Panc1 (cell line): ENCODE data around the gene N4BP2L2. TPM values are rescaled to one million over a fixed set of nuclear protein-coding genes. Genes with fewer than 3 reads are reported as not detected.

Source experiments
- ATAC-seq: fragments of 200-7000 bp; cut with Tn5 transposase; 2 replicates; pipeline ENCODE4 v1.9.1; 2020; ENCODE audit warnings: mild to moderate bottlenecking, moderate library complexity
- BruUV-seq: library from RNA; stranded (reverse); fragments of 400-500 nt; replicated peaks from 2 replicates; lab custom pipeline; 2021; lab: Mats Ljungman, UMichigan
- CTCF ChIA-PET: fragments of 300-600 bp; sonication (Branson Sonifier 250); formaldehyde crosslinking; loops from one replicate; lab custom pipeline; 2022; ENCODE audit warnings: antibody characterized with exemption; lab: Charles Lee
- POLR2A ChIA-PET: fragments of 300-600 bp; sonication (Branson Sonifier 250); formaldehyde crosslinking; loops from one replicate; lab custom pipeline; 2022; ENCODE audit warnings: antibody characterized with exemption; lab: Charles Lee
- DNase-seq: peaks from one replicate; pipeline ENCODE4 v3.0.0-alpha.2; 2010; ENCODE audit warnings: low read depth, low spot score
- H3K27ac ChIP-seq: 2 replicates; pipeline ENCODE4 v1.5.1; 2011; ENCODE audit warnings: mild to moderate bottlenecking, low read length, inconsistent platforms
- H3K27me3 ChIP-seq: fragments of 200-500 bp; sonication (Bioruptor generic); 2 replicates; pipeline ENCODE4 v1.6.0; 2014; ENCODE audit warnings: low read length, inconsistent platforms; ENCODE audit not compliant: control insufficient read depth, insufficient read depth
- H3K36me3 ChIP-seq: fragments of 200-500 bp; sonication (Bioruptor generic); 2 replicates; pipeline ENCODE4 v1.5.1; 2014; ENCODE audit warnings: inconsistent platforms, mild to moderate bottlenecking, low read length, moderate library complexity; ENCODE audit not compliant: control insufficient read depth, insufficient read depth
- H3K4me1 ChIP-seq: 2 replicates; pipeline ENCODE4 v1.5.1; 2011; ENCODE audit warnings: inconsistent platforms, mild to moderate bottlenecking, low read length, moderate library complexity; ENCODE audit not compliant: control insufficient read depth, insufficient read depth
- H3K4me3 ChIP-seq, 2 experiments: 2 replicates each; pipeline ENCODE4 v1.5.1; 2011 to 2012; ENCODE audit warnings: low read depth in 2 of 2, low read length in 2 of 2, mild to moderate bottlenecking in 2 of 2, inconsistent platforms in 1 of 2, moderate library complexity in 1 of 2
- H3K9me3 ChIP-seq: fragments of 200-500 bp; sonication (Bioruptor generic); 2 replicates; pipeline ENCODE4 v1.5.1; 2014; ENCODE audit warnings: low read depth, mild to moderate bottlenecking, inconsistent platforms, low read length, moderate library complexity; ENCODE audit not compliant: control insufficient read depth, insufficient read depth
- CTCF ChIP-seq: fragments of 450-650 bp; IDR thresholded peaks from 2 replicates; pipeline ENCODE4 v1.5.1; 2017; ENCODE audit warnings: mild to moderate bottlenecking
- POLR2AphosphoS5 ChIP-seq: IDR thresholded peaks from 2 replicates; pipeline ENCODE4 v1.6.1; 2012; ENCODE audit warnings: mild to moderate bottlenecking, low read depth, low read length, moderate library complexity
- REST ChIP-seq, 2 experiments: IDR thresholded peaks; 2 replicates each; pipeline ENCODE4 v1.6.1; 2011 to 2012; ENCODE audit warnings: low read depth in 2 of 2, control low read depth in 1 of 2, low read length in 1 of 2, mild to moderate bottlenecking in 1 of 2, moderate library complexity in 1 of 2; ENCODE audit not compliant: insufficient read depth in 1 of 2
- SIN3A ChIP-seq: IDR thresholded peaks from 2 replicates; pipeline ENCODE4 v1.6.1; 2012; ENCODE audit warnings: low read depth, mild to moderate bottlenecking, low read length, moderate library complexity, borderline replicate concordance; ENCODE audit not compliant: insufficient read depth
- TCF7L2 ChIP-seq: IDR thresholded peaks from 2 replicates; pipeline ENCODE4 v1.6.1; 2011; ENCODE audit warnings: mild to moderate bottlenecking, low read depth, low read length, inconsistent platforms
- in situ Hi-C: cut with HindIII; loops from 2 replicates; pipeline ENCODE4 v1.10.0; 2016; ENCODE audit warnings: low sequenced_read_pairs, low pct_unique_long_range_greater_than_20kb
- intact Hi-C: fragments of 100-400 bp; cut with micrococcal nuclease; formaldehyde crosslinking; loops from one replicate; pipeline ENCODE4 v1.10.0; 2022; ENCODE audit not compliant: unreplicated experiment
- total RNA-seq: library from RNA; stranded (reverse); gene quantifications from one replicate; pipeline ENCODE4 v1.2.1, GENCODE V29; 2021; ENCODE audit not compliant: unreplicated experiment

The N4BP2L2 gene
- total RNA-seq, 1 experiment from 2014 or later: 43.8 TPM

DNA sequence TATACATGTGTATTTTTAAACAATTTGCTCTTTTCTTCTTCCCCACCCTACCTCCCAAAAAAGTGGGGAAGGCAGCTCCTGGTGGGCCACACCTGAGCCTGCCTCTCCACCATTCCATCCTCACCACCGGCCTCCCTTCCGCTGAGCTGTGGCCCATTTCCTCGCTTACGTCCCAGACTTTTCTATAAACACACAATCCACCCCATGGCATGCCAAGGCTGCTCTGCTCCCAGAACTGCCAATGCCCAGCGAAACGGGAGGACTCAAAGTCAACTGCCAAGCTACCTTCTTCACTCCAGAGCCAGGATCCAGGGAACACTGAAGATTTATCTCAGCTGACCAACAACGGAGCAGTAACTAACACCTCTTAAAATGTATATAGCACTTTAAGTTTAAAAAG, 113.4 kb downstream of the N4BP2L2 start:
- Histone ChIP-seq H3K4me1 (peaks cover 6% of the 10 kb centered on the region), H3K27ac (no peak overlapping the region), H3K9me3 (no peaks in the 10 kb centered on the region), H3K4me3 (no peak overlapping the region), H3K36me3 (no peaks in the 10 kb centered on the region), H3K27me3 (no peaks in the 10 kb centered on the region)
- no peak for DNase-seq
- intact Hi-C loops: no loop called here
- ATAC-seq: no peak
- in situ Hi-C loops: no loop called here
- TF ChIP-seq POLR2AphosphoS5 (no peak), SIN3A (no peak), REST (IDR thresholded peaks at IDR 0.05; ENCODE audit: insufficient read depth in 1 of 2, low read depth in 2 of 2, low read length in 1 of 2) (no peak), CTCF (no peak), TCF7L2 (no peak)
- ChIA-PET POLR2A (no interaction called here), CTCF (no interaction called here)
- BruUV-seq: no TSS peak

GRCh38 chr13:32423592-32423991, 115.0 kb downstream of the N4BP2L2 start:
- H3K9me3 ChIP-seq: no peaks in the 10 kb centered on the region
- TF ChIP-seq REST (IDR thresholded peaks at IDR 0.05; ENCODE audit: insufficient read depth in 1 of 2, low read depth in 2 of 2, low read length in 1 of 2) (no peak), CTCF (no peak)
- no peak overlapping the region for H3K27ac ChIP-seq
- H3K36me3 ChIP-seq: no peaks in the 10 kb centered on the region
- ATAC-seq: no peak
- no peak for DNase-seq
- H3K4me3 ChIP-seq: no peak overlapping the region
- ChIA-PET CTCF (no interaction called here), POLR2A (no interaction called here)
- peaks cover 6% of the 10 kb centered on the region for H3K4me1 ChIP-seq
- BruUV-seq: no TSS peak
- in situ Hi-C loops (no loop called here), intact Hi-C loops (no loop called here)
- H3K27me3 ChIP-seq: no peaks in the 10 kb centered on the region
